ENCODE data around the gene ACTL6A. TPM values are rescaled to one million over a fixed set of nuclear protein-coding genes. Genes with fewer than 3 reads are reported as not detected.

Gene ACTL6A
- total and polyA plus RNA-seq, 2 of the 4 experiments (the other 2 are of a cell fraction), result 48.3 to 70.1 TPM

GRCh38 chr3:179546814-179547241 lies 15.9 kb upstream of the ACTL6A start:
- dilution Hi-C loops (cut with HindIII; ENCODE audit: low sequenced_read_pairs, unreplicated experiment) (no loop called here), in situ Hi-C loops (cut with MboI; ENCODE audit: low sequenced_read_pairs) (no loop called here), intact Hi-C loops (cut with micrococcal nuclease) (no loop called here)
- H3K4me1 ChIP-seq (ENCODE audit: control insufficient read depth, insufficient read depth, low read length), result 0 out of 2 replicates have a peak, but pooled peaks cover 3% of the 10 kb centered on the region
- no peak overlapping the region for H2BK5ac ChIP-seq (ENCODE audit: low read depth, low read length, poor library complexity, severe bottlenecking)
- no peak overlapping the region for H3K14ac ChIP-seq (replicated peaks; ENCODE audit: low read depth, low read length)
- no peaks in the 10 kb centered on the region for H3K79me1 ChIP-seq (ENCODE audit: low read depth in 1 of 2, low read length in 2 of 2)
- H2AK5ac ChIP-seq (ENCODE audit: low read depth, low read length), result no peak overlapping the region
- no peak overlapping the region for H4K5ac ChIP-seq (ENCODE audit: low read depth, low read length)
- H4K8ac ChIP-seq (ENCODE audit: low read depth in 2 of 2, low read length in 2 of 2), result no peak overlapping the region
- H3K4ac ChIP-seq (ENCODE audit: low read depth, low read length), result no peak overlapping the region
- no peak overlapping the region for H2BK120ac ChIP-seq (ENCODE audit: low read depth, low read length)
- DNase-seq (no peak), ATAC-seq (ENCODE audit: low read depth) (no peak)
- no peaks in the 10 kb centered on the region for H4K20me1 ChIP-seq (ENCODE audit: insufficient read depth, low read length)
- no peak overlapping the region for H3K23ac ChIP-seq (ENCODE audit: low read depth, low read length)
- H3K27ac ChIP-seq (ENCODE audit: insufficient read depth, low read length), result no peak overlapping the region
- no peak for TF ChIP-seq RAD21 (IDR thresholded peaks at IDR 0.05; ENCODE audit: low read length)
- no peak for TF ChIP-seq NFE2L2 (IDR thresholded peaks at IDR 0.05; ENCODE audit: low read depth, low read length)
- TF ChIP-seq, protein P1, sequence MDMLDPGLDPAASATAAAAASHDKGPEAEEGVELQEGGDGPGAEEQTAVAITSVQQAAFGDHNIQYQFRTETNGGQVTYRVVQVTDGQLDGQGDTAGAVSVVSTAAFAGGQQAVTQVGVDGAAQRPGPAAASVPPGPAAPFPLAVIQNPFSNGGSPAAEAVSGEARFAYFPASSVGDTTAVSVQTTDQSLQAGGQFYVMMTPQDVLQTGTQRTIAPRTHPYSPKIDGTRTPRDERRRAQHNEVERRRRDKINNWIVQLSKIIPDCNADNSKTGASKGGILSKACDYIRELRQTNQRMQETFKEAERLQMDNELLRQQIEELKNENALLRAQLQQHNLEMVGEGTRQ (IDR thresholded peaks at IDR 0.05; ENCODE audit: low read depth, low read length), result no peak
- TF ChIP-seq SMC3 (IDR thresholded peaks at IDR 0.05; ENCODE audit: low read depth, low read length), result no peak
- no peak for TF ChIP-seq RFX5 (IDR thresholded peaks at IDR 0.05; ENCODE audit: low read depth, low read length)
- no peak for TF ChIP-seq MAFK (IDR thresholded peaks at IDR 0.05; ENCODE audit: low read depth, low read length)
- TF ChIP-seq FOS (IDR thresholded peaks at IDR 0.05; ENCODE audit: low read depth, low read length), result no peak
- TF ChIP-seq MAZ (IDR thresholded peaks at IDR 0.05; ENCODE audit: borderline replicate concordance, low read depth, low read length), result no peak
- no peak for TF ChIP-seq RCOR1 (IDR thresholded peaks at IDR 0.05; ENCODE audit: insufficient replicate concordance, low read length)
- no peak for TF ChIP-seq MXI1 (IDR thresholded peaks at IDR 0.05; ENCODE audit: borderline replicate concordance, low read depth, low read length)
- TF ChIP-seq CHD1 (IDR thresholded peaks at IDR 0.05; ENCODE audit: low read depth, low read length), result no peak
- no peak for TF ChIP-seq CTCF (conservative IDR thresholded peaks at IDR 0.05; ENCODE audit: low read depth, low read length)
- TF ChIP-seq, protein P2, sequence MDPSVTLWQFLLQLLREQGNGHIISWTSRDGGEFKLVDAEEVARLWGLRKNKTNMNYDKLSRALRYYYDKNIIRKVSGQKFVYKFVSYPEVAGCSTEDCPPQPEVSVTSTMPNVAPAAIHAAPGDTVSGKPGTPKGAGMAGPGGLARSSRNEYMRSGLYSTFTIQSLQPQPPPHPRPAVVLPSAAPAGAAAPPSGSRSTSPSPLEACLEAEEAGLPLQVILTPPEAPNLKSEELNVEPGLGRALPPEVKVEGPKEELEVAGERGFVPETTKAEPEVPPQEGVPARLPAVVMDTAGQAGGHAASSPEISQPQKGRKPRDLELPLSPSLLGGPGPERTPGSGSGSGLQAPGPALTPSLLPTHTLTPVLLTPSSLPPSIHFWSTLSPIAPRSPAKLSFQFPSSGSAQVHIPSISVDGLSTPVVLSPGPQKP (IDR thresholded peaks at IDR 0.05; ENCODE audit: borderline replicate concordance, low read depth, low read length), result no peak
- TF ChIP-seq BHLHE40 (IDR thresholded peaks at IDR 0.05; ENCODE audit: low read depth, low read length), result no peak
- TF ChIP-seq CEBPB (IDR thresholded peaks at IDR 0.05; ENCODE audit: low read depth, low read length), result no peak
- BruUV-seq (replicated peaks), result no TSS peak
- H2AFZ ChIP-seq (replicated peaks; ENCODE audit: low read length, poor library complexity), result no peak overlapping the region
- H3K4me3 ChIP-seq (ENCODE audit: insufficient read depth, low read depth, low read length), result no peak overlapping the region
- H2BK15ac ChIP-seq (ENCODE audit: low read depth, low read length), result no peak overlapping the region
- ChIA-PET CTCF (no interaction called here), POLR2A (ENCODE audit: unreplicated experiment) (no interaction called here)
- H3K4me2 ChIP-seq (ENCODE audit: low read depth, low read length), result no peak overlapping the region
- no peak overlapping the region for H3K56ac ChIP-seq (ENCODE audit: extremely low read depth, insufficient read depth, low read length)
- H3K9me3 ChIP-seq (ENCODE audit: control insufficient read depth, insufficient read depth, low read length), result peaks cover 7% of the 10 kb centered on the region
- H3K27me3 ChIP-seq (ENCODE audit: control insufficient read depth, insufficient read depth, low read length), result no peaks in the 10 kb centered on the region
- WGBS, 2 experiments (ENCODE audit: extremely low coverage in 2 of 2, insufficient read length in 1 of 2), result 100% methylated on average over 1 of the region's 2 CpGs; no CpG with 5 or more reads in 1 of the 2 experiments
- no peak overlapping the region for H3K18ac ChIP-seq (ENCODE audit: low read depth, low read length)
- no peak overlapping the region for H2AK9ac ChIP-seq (replicated peaks; ENCODE audit: low read depth, low read length, poor library complexity)
- no peak overlapping the region for H2BK20ac ChIP-seq (ENCODE audit: low read depth, low read length)
- no peaks in the 10 kb centered on the region for H3K36me3 ChIP-seq (ENCODE audit: control insufficient read depth, insufficient read depth, low read length)
- H3K9me1 ChIP-seq (ENCODE audit: insufficient read depth, low read length), result peaks cover 3% of the 10 kb centered on the region; the same call in 1 of the 2 replicates
- H3K9ac ChIP-seq (ENCODE audit: low read depth, low read length), result no peak overlapping the region
- H4K91ac ChIP-seq (ENCODE audit: insufficient read depth, low read depth, low read length), result no peak overlapping the region

All from IMR-90 (cell line).